Endothelial cell of umbilical vein (primary cell): ENCODE measurements around the gene STX4. TPM values are rescaled to one million over a fixed set of nuclear protein-coding genes. Genes with fewer than 3 reads are reported as not detected.

Source experiments
- BruUV-seq: library from RNA; stranded (reverse); fragments of 400-500 nt; replicated peaks from 2 replicates; lab custom pipeline; 2021; lab: Mats Ljungman, UMichigan
- CTCF ChIA-PET: fragments of 300-600, 350-600 bp; sonication (Branson Sonifier 250); formaldehyde crosslinking; loops from one replicate; lab custom pipeline; 2021; ENCODE audit warnings: antibody characterized with exemption, inconsistent platforms; lab: Charles Lee
- POLR2A ChIA-PET: fragments of 300-600, 350-600 bp; sonication (Branson Sonifier 250); formaldehyde crosslinking; loops from one replicate; lab custom pipeline; 2021; ENCODE audit warnings: antibody characterized with exemption, inconsistent platforms; lab: Charles Lee
- DNase-seq: peaks from one replicate; pipeline ENCODE4 v3.0.0-alpha.2; 2011; ENCODE audit warnings: low read depth, low spot score
- FAIRE-seq: peaks from 2 replicates; lab custom pipeline; 2011; peaks lifted over from hg19 to GRCh38; lab: Jason Lieb, UNC
- H2AFZ ChIP-seq: 2 replicates; pipeline ENCODE4 v1.6.0; 2012; ENCODE audit warnings: low read depth, low read length, control low read depth, inconsistent platforms
- H3K27ac ChIP-seq: 2 replicates; pipeline ENCODE4 v1.5.1; 2011; ENCODE audit warnings: low read depth, mild to moderate bottlenecking, control low read depth, low read length, moderate library complexity; ENCODE audit not compliant: insufficient read depth
- H3K27me3 ChIP-seq, 2 experiments: 2 replicates each; pipeline versions ENCODE4 v1.6.0 to v1.6.1; 2011; ENCODE audit warnings: low read length in 2 of 2, mixed read lengths in 1 of 2; ENCODE audit not compliant: control insufficient read depth in 2 of 2, insufficient read depth in 2 of 2
- H3K36me3 ChIP-seq, 2 experiments: 2 replicates in 1 of 2; 3 replicates in 1 of 2; pipeline ENCODE4 v1.5.1; 2011; ENCODE audit warnings: low read length in 2 of 2, mild to moderate bottlenecking in 1 of 2, moderate library complexity in 1 of 2; ENCODE audit not compliant: control insufficient read depth in 2 of 2, insufficient read depth in 2 of 2; ENCODE audit errors: extremely low read depth in 1 of 2
- H3K4me1 ChIP-seq: 3 replicates; pipeline ENCODE4 v1.5.1; 2011; ENCODE audit warnings: mild to moderate bottlenecking, low read length; ENCODE audit not compliant: control insufficient read depth, insufficient read depth; ENCODE audit errors: extremely low read depth
- H3K4me2 ChIP-seq: 2 replicates; pipeline ENCODE4 v1.6.1; 2011; ENCODE audit warnings: low read length, control low read depth, mixed read lengths; ENCODE audit not compliant: insufficient read depth
- H3K4me3 ChIP-seq, 3 experiments: fragments of 200-600 bp in 1 of 3; sonication (generic), shearing (Covaris generic) in 1 of 3; replicated peaks in 1 of 3; 2 replicates each; pipeline ENCODE4 v1.5.1; 2011 to 2016; ENCODE audit warnings: control low read depth in 3 of 3, low read length in 3 of 3, mild to moderate bottlenecking in 2 of 3, inconsistent platforms in 1 of 3, low read depth in 1 of 3, moderate library complexity in 1 of 3; ENCODE audit not compliant: insufficient read depth in 1 of 3
- H3K79me2 ChIP-seq: 2 replicates; pipeline ENCODE4 v1.6.0; 2012; ENCODE audit warnings: low read length, inconsistent platforms; ENCODE audit not compliant: control insufficient read depth, insufficient read depth
- H3K9ac ChIP-seq: replicated peaks from 2 replicates; pipeline ENCODE3; 2011; ENCODE audit warnings: low read length, control low read depth; ENCODE audit not compliant: insufficient read depth; ENCODE audit errors: extremely low read depth
- H3K9me1 ChIP-seq: replicated peaks from 3 replicates; pipeline ENCODE4 v1.6.0; 2011; ENCODE audit warnings: mild to moderate bottlenecking, low read length; ENCODE audit not compliant: control insufficient read depth, insufficient read depth; ENCODE audit errors: extremely low read depth
- H3K9me3 ChIP-seq: replicated peaks from 2 replicates; pipeline ENCODE4 v1.5.1; 2012; ENCODE audit warnings: low read length, inconsistent platforms; ENCODE audit not compliant: control insufficient read depth, insufficient read depth
- H4K20me1 ChIP-seq: replicated peaks from 2 replicates; pipeline ENCODE3; 2011; ENCODE audit warnings: mild to moderate bottlenecking, low read length; ENCODE audit not compliant: control insufficient read depth, insufficient read depth; ENCODE audit errors: extremely low read depth
- CTCF ChIP-seq, 2 donors: IDR thresholded peaks; 1 replicate in 1 of 2; 2 replicates in 1 of 2; pipeline ENCODE4 v1.5.1; 2011; ENCODE audit warnings: low read length in 2 of 2, mild to moderate bottlenecking in 2 of 2, moderate library complexity in 2 of 2, control low read depth in 1 of 2, inconsistent platforms in 1 of 2, low read depth in 1 of 2; ENCODE audit not compliant: insufficient read depth in 1 of 2; ENCODE audit errors: extremely low read depth in 1 of 2
- EZH2 ChIP-seq: IDR thresholded peaks from 2 replicates; pipeline ENCODE4 v1.6.1; 2012; ENCODE audit warnings: borderline replicate concordance, low read depth, mild to moderate bottlenecking, moderate library complexity, low read length, inconsistent platforms; ENCODE audit not compliant: severe bottlenecking
- FOS ChIP-seq: IDR thresholded peaks from 2 replicates; pipeline ENCODE4 v1.6.1; 2011; ENCODE audit warnings: mild to moderate bottlenecking, low read length, moderate library complexity, borderline replicate concordance; ENCODE audit not compliant: insufficient read depth
- GATA2 ChIP-seq: IDR thresholded peaks from 2 replicates; pipeline ENCODE4 v1.7.0; 2011; ENCODE audit warnings: low read depth, mild to moderate bottlenecking, moderate library complexity, mixed read lengths, low read length; ENCODE audit not compliant: insufficient read length, insufficient read depth
- JUN ChIP-seq: IDR thresholded peaks from 2 replicates; pipeline ENCODE4 v1.6.1; 2011; ENCODE audit warnings: borderline replicate concordance, low read depth; ENCODE audit not compliant: insufficient read length, insufficient read depth
- MAX ChIP-seq: IDR thresholded peaks from 2 replicates; pipeline ENCODE4 v1.6.1; 2011; ENCODE audit not compliant: insufficient read depth, insufficient read length
- MYC ChIP-seq: IDR thresholded peaks from one replicate; pipeline ENCODE4 v1.6.1; 2011; ENCODE audit warnings: mild to moderate bottlenecking, low read depth, low read length
- POLR2A ChIP-seq: IDR thresholded peaks from 2 replicates; pipeline ENCODE4 v1.6.1; 2012; ENCODE audit warnings: low read depth, mild to moderate bottlenecking, control low read depth, low read length
- POLR2AphosphoS5 ChIP-seq: IDR thresholded peaks from 2 replicates; pipeline ENCODE4 v1.6.1; 2012; ENCODE audit warnings: low read depth, mild to moderate bottlenecking, control low read depth, low read length, moderate library complexity; ENCODE audit not compliant: insufficient read depth
- dilution Hi-C: fragments of 300-500 bp; cut with MboI; formaldehyde crosslinking; loops from one replicate; pipeline ENCODE4 v1.15.0; 2019; ENCODE audit warnings: low sequenced_read_pairs; ENCODE audit not compliant: extremely low pct_ligation_motif_present
- intact Hi-C: fragments of 100-400 bp; cut with micrococcal nuclease; formaldehyde crosslinking; loops from one replicate; pipeline ENCODE4 v1.10.0; 2022
- polyA plus RNA-seq, 4 experiments: library from polyadenylated mRNA; depleted of rRNA in 3 of 4; stranded (reverse) in 3 of 4; unstranded in 1 of 4; fragments of >200 nt; gene quantifications; 2 replicates each; pipeline versions ENCODE4 v1.2.1 to v1.2.3, GENCODE V29; 2011 to 2012; ENCODE audit warnings: missing spikeins in 1 of 4
- total RNA-seq: library from RNA; stranded (reverse); gene quantifications from 2 replicates; pipeline ENCODE4 v1.2.3, GENCODE V29; 2021

Gene STX4
- total and polyA plus RNA-seq, 2 donors (not counting 3 experiments of a cell fraction or from before 2014, with no cell fraction given) = 49.5 to 65.2 TPM

GRCh38 chr16:31003744-31004143 lies 29.6 kb upstream of the STX4 start:
- DNase-seq (no peak), FAIRE-seq (no peak)
- Histone ChIP-seq H3K9me1 (no peaks in the 10 kb centered on the region), H3K9ac (no peak overlapping the region), H4K20me1 (no peaks in the 10 kb centered on the region), H3K27ac (no peak overlapping the region), H3K4me1 (no peaks in the 10 kb centered on the region), H3K36me3 (no peaks in the 10 kb centered on the region), H3K9me3 (no peaks in the 10 kb centered on the region), H2AFZ (no peak overlapping the region), H3K4me2 (no peak overlapping the region), H3K27me3 (peaks cover 2 to 3% of the 10 kb centered on the region in 2 experiments), H3K79me2 (no peaks in the 10 kb centered on the region), H3K4me3 (no peak overlapping the region)
- dilution Hi-C loops (no loop called here), intact Hi-C loops (no loop called here)
- TF ChIP-seq POLR2A (no peak), POLR2AphosphoS5 (no peak), CTCF (IDR thresholded peaks at IDR 0.05; ENCODE audit: extremely low read depth in 1 of 2, insufficient read depth in 1 of 2, low read depth in 1 of 2, low read length in 2 of 2) (no peak), EZH2 (no peak), JUN (no peak), MYC (no peak), GATA2 (no peak), FOS (no peak), MAX (no peak)
- ChIA-PET POLR2A (no interaction called here), CTCF (interaction anchor here (1.0 to 1.4 kb wide), 3 partner anchors 9 to 96 kb away, joined by 3 read pairs; no protein-coding TSS in a partner anchor)
- no TSS peak for BruUV-seq
